HFFc6 (cell line): ENCODE results near the gene COMMD8. TPM values are rescaled to one million over a fixed set of nuclear protein-coding genes. Genes with fewer than 3 reads are reported as not detected.

Experiments used
- DNase-seq: peaks from one replicate; pipeline ENCODE4 v3.0.0-alpha.2; 2018
- H3K27ac Mint-ChIP-seq: 2 replicates; pipeline ENCODE4 v1.8.0; 2020; ENCODE audit warnings: mild to moderate bottlenecking, mixed read lengths
- H3K27me3 Mint-ChIP-seq: 2 replicates; pipeline ENCODE4 v1.8.0; 2021; ENCODE audit warnings: mild to moderate bottlenecking, moderate library complexity, mixed read lengths; ENCODE audit not compliant: insufficient read depth
- H3K36me3 Mint-ChIP-seq: 2 replicates; pipeline ENCODE4 v1.8.0; 2021; ENCODE audit warnings: low read depth, mixed read lengths
- H3K4me1 Mint-ChIP-seq: 2 replicates; pipeline ENCODE4 v1.8.0; 2020; ENCODE audit warnings: low read depth, mixed read lengths
- H3K4me3 Mint-ChIP-seq: 2 replicates; pipeline ENCODE4 v1.8.0; 2020; ENCODE audit warnings: mild to moderate bottlenecking, moderate library complexity, mixed read lengths
- H3K9me3 Mint-ChIP-seq: 2 replicates; pipeline ENCODE4 v1.8.0; 2020; ENCODE audit warnings: mild to moderate bottlenecking, mixed read lengths
- CTCF ChIP-seq: fragments of 200-600 bp; sonication (generic); IDR thresholded peaks from 2 replicates; pipeline ENCODE4 v1.5.0; 2021; ENCODE audit warnings: antibody characterized with exemption, mild to moderate bottlenecking
- total RNA-seq, 6 experiments: library from RNA; stranded (reverse); fragmentation: NEBNext Ultra II Directional; extraction: Animal tissue kit (Norgen Biotek cat#: 25700); gene quantifications; 2 replicates in 1 of 6; 3 replicates in 5 of 6; pipeline ENCODE4 v1.2.3, GENCODE V29; 2021

Gene COMMD8
- total RNA-seq, 6 experiments from 2014 or later = 35.4 to 40.4 (median 36.9) TPM

GRCh38 chr4:47483745-47484144, 20.2 kb upstream of the COMMD8 start:
- no peak overlapping the region for H3K4me3 Mint-ChIP-seq
- no peak for DNase-seq
- TF ChIP-seq CTCF = 0 out of 2 replicates have a peak, but pooled peaks have one; percentile 19
- H3K36me3 Mint-ChIP-seq = peaks cover 10% of the 10 kb centered on the region; the same call in 1 of the 2 replicates
- peaks cover 36% of the 10 kb centered on the region for H3K4me1 Mint-ChIP-seq
- H3K9me3 Mint-ChIP-seq = no peaks in the 10 kb centered on the region
- peak overlapping the region; percentile 99; the same call in 1 of the 2 replicates for H3K27ac Mint-ChIP-seq
- peaks cover 4% of the 10 kb centered on the region; the same call in 1 of the 2 replicates for H3K27me3 Mint-ChIP-seq

- Mint-ChIP-seq H3K27me3 (peaks cover 4% of the 10 kb centered on the region; the same call in 1 of the 2 replicates), H3K9me3 (no peaks in the 10 kb centered on the region), H3K36me3 (0 out of 2 replicates have a peak, but pooled peaks cover 7% of the 10 kb centered on the region), H3K27ac (peak overlapping the region; percentile 78), H3K4me3 (peak overlapping the region; percentile 60), H3K4me1 (peaks cover 34% of the 10 kb centered on the region)
- DNase-seq = peak; percentile 70
- no peak for TF ChIP-seq CTCF
These were observed 18.8 kb upstream of the COMMD8 start for GRCh38 chr4:47482326-47482725.

GRCh38 chr4:47478804-47479203, 15.3 kb upstream of the COMMD8 start:
- Mint-ChIP-seq H3K9me3 (no peaks in the 10 kb centered on the region), H3K27me3 (no peaks in the 10 kb centered on the region; the same call in 1 of the 2 replicates), H3K27ac (no peak overlapping the region), H3K4me1 (peaks cover 22% of the 10 kb centered on the region), H3K4me3 (no peak overlapping the region), H3K36me3 (no peaks in the 10 kb centered on the region)
- no peak for TF ChIP-seq CTCF
- no peak for DNase-seq

GRCh38 chr4:47475411-47475810, 11.9 kb upstream of the COMMD8 start:
- DNase-seq = no peak
- no peak overlapping the region for H3K27ac Mint-ChIP-seq
- no peaks in the 10 kb centered on the region for H3K9me3 Mint-ChIP-seq
- H3K4me3 Mint-ChIP-seq = no peak overlapping the region
- TF ChIP-seq CTCF = no peak
- H3K4me1 Mint-ChIP-seq = peaks cover 33% of the 10 kb centered on the region
- no peaks in the 10 kb centered on the region; the same call in 1 of the 2 replicates for H3K27me3 Mint-ChIP-seq
- H3K36me3 Mint-ChIP-seq = no peaks in the 10 kb centered on the region

GRCh38 chr4:47474799-47475198, 11.3 kb upstream of the COMMD8 start:
- no peak for TF ChIP-seq CTCF
- H3K27me3 Mint-ChIP-seq = no peaks in the 10 kb centered on the region; the same call in 1 of the 2 replicates
- H3K27ac Mint-ChIP-seq = no peak overlapping the region

More at GRCh38 chr4:47474799-47475198, 11.3 kb upstream of the COMMD8 start:
- H3K4me1 Mint-ChIP-seq = peaks cover 39% of the 10 kb centered on the region
- H3K4me3 Mint-ChIP-seq = no peak overlapping the region
- no peak for DNase-seq
- no peaks in the 10 kb centered on the region for H3K36me3 Mint-ChIP-seq
- H3K9me3 Mint-ChIP-seq = no peaks in the 10 kb centered on the region
